GM12878 (cell line): ENCODE data around the gene KRT12. TPM values are rescaled to one million over a fixed set of nuclear protein-coding genes. Genes with fewer than 3 reads are reported as not detected.

ENCODE experiments used
- BACH1 ChIP-seq: fragments of 450-650 bp; IDR thresholded peaks from 2 replicates; pipeline ENCODE4 v1.6.1; 2017; ENCODE audit warnings: mild to moderate bottlenecking, borderline replicate concordance
- BMI1 ChIP-seq: fragments of 450-650 bp; IDR thresholded peaks from 2 replicates; pipeline ENCODE4 v1.6.1; 2016; ENCODE audit warnings: mild to moderate bottlenecking, moderate library complexity, borderline replicate concordance
- CBX3 ChIP-seq: fragments of 200-600 bp; sonication (generic); IDR thresholded peaks from 2 replicates; pipeline ENCODE4 v1.6.1; 2016; ENCODE audit warnings: low read depth, borderline replicate concordance
- CBX5 ChIP-seq: sonication (generic); IDR thresholded peaks from 2 replicates; pipeline ENCODE4 v1.6.1; 2016; ENCODE audit warnings: low read depth, moderate library complexity, mild to moderate bottlenecking, inconsistent platforms
- CREB1 ChIP-seq: IDR thresholded peaks from 2 replicates; pipeline ENCODE4 v1.6.1; 2012; ENCODE audit warnings: low read depth, mild to moderate bottlenecking, inconsistent platforms
- ETV6 ChIP-seq, 2 experiments: fragments of 450-650 bp in 1 of 2; IDR thresholded peaks in 1 of 2; conservative IDR thresholded peaks in 1 of 2; 2 replicates each; pipeline ENCODE4 v1.6.1; 2014; ENCODE audit warnings: antibody characterized with exemption in 1 of 2, borderline replicate concordance in 1 of 2, low read depth in 1 of 2, mild to moderate bottlenecking in 1 of 2, moderate library complexity in 1 of 2
- GABPA ChIP-seq: IDR thresholded peaks from 2 replicates; pipeline ENCODE4 v1.6.1; 2014; ENCODE audit warnings: antibody characterized with exemption, low read depth, mild to moderate bottlenecking, inconsistent platforms
- HDAC2 ChIP-seq: fragments of 200-600 bp; sonication (generic); IDR thresholded peaks from 2 replicates; pipeline ENCODE4 v1.6.1; 2017
- HDAC6 ChIP-seq: fragments of 200-600 bp; sonication (generic); IDR thresholded peaks from one replicate; pipeline ENCODE4 v1.8.0; 2017; ENCODE audit warnings: antibody characterized with exemption; ENCODE audit not compliant: unreplicated experiment
- HDGF ChIP-seq: fragments of 450-650 bp; IDR thresholded peaks from 2 replicates; pipeline ENCODE4 v1.6.1; 2016; ENCODE audit warnings: antibody characterized with exemption
- IRF4 ChIP-seq: IDR thresholded peaks from 2 replicates; pipeline ENCODE4 v1.6.1; 2011; ENCODE audit warnings: low read depth, low read length
- KLF5 ChIP-seq: fragments of 450-650 bp; IDR thresholded peaks from 2 replicates; pipeline ENCODE4 v1.6.1; 2014; ENCODE audit warnings: mild to moderate bottlenecking; ENCODE audit not compliant: partially characterized antibody
- MXI1 ChIP-seq: fragments of 150-350 bp; IDR thresholded peaks from 2 replicates; pipeline ENCODE4 v1.6.1; 2011; ENCODE audit warnings: low read depth, mild to moderate bottlenecking, inconsistent platforms, low read length, improper control_type of control experiment
- SMARCA5 ChIP-seq: fragments of 450-650 bp; IDR thresholded peaks from 2 replicates; pipeline ENCODE4 v1.6.1; 2017; ENCODE audit warnings: mild to moderate bottlenecking
- SP1 ChIP-seq: IDR thresholded peaks from one replicate; pipeline ENCODE4 v1.6.1; 2011; ENCODE audit warnings: low read depth, low read length
- SPI1 ChIP-seq: IDR thresholded peaks from 2 replicates; pipeline ENCODE4 v1.6.1; 2011; ENCODE audit warnings: low read depth, mild to moderate bottlenecking, low read length, moderate library complexity, borderline replicate concordance; ENCODE audit not compliant: insufficient read depth
- SREBF1 ChIP-seq: IDR thresholded peaks from 2 replicates; pipeline ENCODE4 v1.6.1; 2012; ENCODE audit warnings: mild to moderate bottlenecking, low read length
- SRF ChIP-seq, 2 experiments: IDR thresholded peaks; 2 replicates each; pipeline ENCODE4 v1.6.1; 2011; ENCODE audit warnings: low read depth in 2 of 2, low read length in 2 of 2, mild to moderate bottlenecking in 1 of 2, moderate library complexity in 1 of 2
- STAT3 ChIP-seq: IDR thresholded peaks from 2 replicates; pipeline ENCODE4 v1.6.1; 2011; ENCODE audit warnings: low read depth, low read length, improper control_type of control experiment
- TAF1 ChIP-seq: IDR thresholded peaks from 2 replicates; pipeline ENCODE4 v1.6.1; 2011; ENCODE audit warnings: mild to moderate bottlenecking, low read depth, low read length, borderline replicate concordance
- TARDBP ChIP-seq: IDR thresholded peaks from 2 replicates; pipeline ENCODE4 v1.6.1; 2016; ENCODE audit warnings: borderline replicate concordance
- TCF3 ChIP-seq: IDR thresholded peaks from 2 replicates; pipeline ENCODE4 v1.6.1; 2012; ENCODE audit warnings: low read depth, mild to moderate bottlenecking, low read length, borderline replicate concordance; ENCODE audit not compliant: insufficient read depth
- TCF7 ChIP-seq: IDR thresholded peaks from 2 replicates; pipeline ENCODE4 v1.6.1; 2014; ENCODE audit warnings: antibody characterized with exemption, borderline replicate concordance
- YY1 ChIP-seq: IDR thresholded peaks from 2 replicates; pipeline ENCODE4 v1.6.1; 2011; ENCODE audit warnings: low read depth, mild to moderate bottlenecking, low read length
- ZNF274 ChIP-seq: IDR thresholded peaks from one replicate; pipeline ENCODE4 v1.8.0; 2011; ENCODE audit not compliant: insufficient read length, insufficient read depth
- ZSCAN29 ChIP-seq: fragments of 450-650 bp; IDR thresholded peaks from 2 replicates; pipeline ENCODE4 v1.6.1; 2017; ENCODE audit warnings: mild to moderate bottlenecking, moderate library complexity
- polyA plus RNA-seq, 11 experiments: library from polyadenylated mRNA; depleted of rRNA in 4 of 11; unstranded in 6 of 11; stranded (reverse) in 5 of 11; fragments of >200 nt; fragmentation: Nextera tagmentation in 4 of 11; fragmentation: Illumina TruSeq in 1 of 11; extraction: Ambion mirVana in 4 of 11; extraction: Trizol in 1 of 11; gene quantifications; 1 replicate in 1 of 11; 2 replicates in 10 of 11; pipeline versions ENCODE4 v1.2.1 to v1.2.3, GENCODE V29; 2011 to 2016; ENCODE audit warnings: inconsistent platforms in 2 of 11, missing spikeins in 2 of 11, low read depth in 1 of 11
- total RNA-seq, 4 experiments: library from RNA; depleted of rRNA in 3 of 4; stranded (reverse); fragments of >200 nt in 3 of 4; fragmentation: Illumina TruSeq in 1 of 4; extraction: Trizol in 1 of 4; gene quantifications; 2 replicates each; pipeline versions ENCODE4 v1.2.1 to v1.2.3, GENCODE V29; 2013 to 2021
- TF ChIP-seq, protein P1 (sequence below): IDR thresholded peaks from 2 replicates; pipeline ENCODE4 v1.6.1; 2012; ENCODE audit warnings: low read depth, low read length, improper control_type of control experiment
- TF ChIP-seq, protein P2 (sequence below): fragments of 450-650 bp; formaldehyde crosslinking; IDR thresholded peaks from 2 replicates; pipeline ENCODE4 v1.4.0; 2022; ENCODE audit warnings: mild to moderate bottlenecking, moderate library complexity
- TF ChIP-seq, protein P3 (sequence below): fragments of 450-650 bp; IDR thresholded peaks from 2 replicates; pipeline ENCODE4 v1.6.1; 2017; ENCODE audit warnings: low read depth, mild to moderate bottlenecking, moderate library complexity

The KRT12 gene
- total and polyA plus RNA-seq, 10 of the 15 experiments (the other 5 are each of a cell fraction or from before 2014, with no cell fraction given), result not detected

DNA sequence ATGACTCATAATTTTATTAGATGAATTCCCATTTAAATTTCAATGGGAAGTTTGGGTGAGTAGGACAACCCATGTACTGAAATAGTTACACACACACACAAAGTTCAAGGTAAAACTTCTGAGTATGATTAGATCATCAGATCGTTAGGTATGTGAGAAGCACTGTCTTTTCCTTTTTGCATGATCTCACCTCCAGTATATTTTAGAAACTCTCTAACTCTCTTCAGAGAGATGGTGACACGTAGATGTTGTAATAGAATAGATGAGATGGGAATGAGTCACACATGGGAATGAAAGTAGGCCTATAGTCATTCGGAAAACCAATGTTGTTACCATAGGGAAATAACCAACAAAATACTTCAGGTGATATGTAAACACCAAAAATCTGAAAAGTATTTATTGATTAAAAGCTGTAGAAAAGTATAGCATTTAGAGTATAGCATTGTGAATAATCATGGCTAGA lies 48.2 kb upstream of the KRT12 start (continued):
- TF ChIP-seq HDAC6 (no peak), SPI1 (no peak), ZSCAN29 (no peak), SREBF1 (no peak), TAF1 (no peak), BMI1 (no peak; the same call in 1 of the 2 replicates), HDGF (no peak), MXI1 (no peak), ETV6 (conservative IDR thresholded peaks at IDR 0.05 in 1 of 2, IDR thresholded peaks at IDR 0.05 in 1 of 2; ENCODE audit: borderline replicate concordance in 1 of 2, low read depth in 1 of 2) (peak in 1 of 2 experiments; percentile 59; a peak in 1 of 4 replicates), IRF4 (peak; percentile 70; the same call in 1 of the 2 replicates), CBX5 (no peak), STAT3 (no peak), BACH1 (no peak; the same call in 1 of the 2 replicates), TCF7 (peak; percentile 59; the same call in 1 of the 2 replicates), SP1 (no peak), TCF3 (no peak), SMARCA5 (no peak), HDAC2 (no peak), GABPA (peak; percentile 62; the same call in 1 of the 2 replicates), SRF (IDR thresholded peaks at IDR 0.05; ENCODE audit: low read depth in 2 of 2, low read length in 2 of 2) (no peak), YY1 (no peak), CBX3 (no peak), TARDBP (no peak), KLF5 (no peak), CREB1 (peak; percentile 93), ZNF274 (no peak)
- TF ChIP-seq, protein P1, sequence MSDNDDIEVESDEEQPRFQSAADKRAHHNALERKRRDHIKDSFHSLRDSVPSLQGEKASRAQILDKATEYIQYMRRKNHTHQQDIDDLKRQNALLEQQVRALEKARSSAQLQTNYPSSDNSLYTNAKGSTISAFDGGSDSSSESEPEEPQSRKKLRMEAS, result no peak
- TF ChIP-seq, protein P2, sequence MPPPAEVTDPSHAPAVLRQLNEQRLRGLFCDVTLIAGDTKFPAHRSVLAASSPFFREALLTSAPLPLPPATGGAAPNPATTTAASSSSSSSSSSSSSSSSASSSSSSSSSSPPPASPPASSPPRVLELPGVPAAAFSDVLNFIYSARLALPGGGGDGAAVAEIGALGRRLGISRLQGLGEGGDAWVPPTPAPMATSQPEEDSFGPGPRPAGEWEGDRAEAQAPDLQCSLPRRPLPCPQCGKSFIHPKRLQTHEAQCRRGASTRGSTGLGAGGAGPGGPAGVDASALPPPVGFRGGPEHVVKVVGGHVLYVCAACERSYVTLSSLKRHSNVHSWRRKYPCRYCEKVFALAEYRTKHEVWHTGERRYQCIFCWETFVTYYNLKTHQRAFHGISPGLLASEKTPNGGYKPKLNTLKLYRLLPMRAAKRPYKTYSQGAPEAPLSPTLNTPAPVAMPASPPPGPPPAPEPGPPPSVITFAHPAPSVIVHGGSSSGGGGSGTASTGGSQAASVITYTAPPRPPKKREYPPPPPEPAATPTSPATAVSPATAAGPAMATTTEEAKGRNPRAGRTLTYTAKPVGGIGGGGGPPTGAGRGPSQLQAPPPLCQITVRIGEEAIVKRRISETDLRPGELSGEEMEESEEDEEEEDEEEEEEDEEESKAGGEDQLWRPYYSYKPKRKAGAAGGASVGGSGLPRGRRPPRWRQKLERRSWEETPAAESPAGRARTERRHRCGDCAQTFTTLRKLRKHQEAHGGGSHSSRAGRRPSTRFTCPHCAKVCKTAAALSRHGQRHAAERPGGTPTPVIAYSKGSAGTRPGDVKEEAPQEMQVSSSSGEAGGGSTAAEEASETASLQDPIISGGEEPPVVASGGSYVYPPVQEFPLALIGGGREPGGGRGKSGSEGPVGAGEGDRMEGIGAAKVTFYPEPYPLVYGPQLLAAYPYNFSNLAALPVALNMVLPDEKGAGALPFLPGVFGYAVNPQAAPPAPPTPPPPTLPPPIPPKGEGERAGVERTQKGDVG, result no peak
- TF ChIP-seq, protein P3, sequence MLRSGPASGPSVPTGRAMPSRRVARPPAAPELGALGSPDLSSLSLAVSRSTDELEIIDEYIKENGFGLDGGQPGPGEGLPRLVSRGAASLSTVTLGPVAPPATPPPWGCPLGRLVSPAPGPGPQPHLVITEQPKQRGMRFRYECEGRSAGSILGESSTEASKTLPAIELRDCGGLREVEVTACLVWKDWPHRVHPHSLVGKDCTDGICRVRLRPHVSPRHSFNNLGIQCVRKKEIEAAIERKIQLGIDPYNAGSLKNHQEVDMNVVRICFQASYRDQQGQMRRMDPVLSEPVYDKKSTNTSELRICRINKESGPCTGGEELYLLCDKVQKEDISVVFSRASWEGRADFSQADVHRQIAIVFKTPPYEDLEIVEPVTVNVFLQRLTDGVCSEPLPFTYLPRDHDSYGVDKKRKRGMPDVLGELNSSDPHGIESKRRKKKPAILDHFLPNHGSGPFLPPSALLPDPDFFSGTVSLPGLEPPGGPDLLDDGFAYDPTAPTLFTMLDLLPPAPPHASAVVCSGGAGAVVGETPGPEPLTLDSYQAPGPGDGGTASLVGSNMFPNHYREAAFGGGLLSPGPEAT, result no peak; the same call in 1 of the 2 replicates
